ENCODE measurements around the gene CFAP99. TPM values are rescaled to one million over a fixed set of nuclear protein-coding genes. Genes with fewer than 3 reads are reported as not detected.
A peak's percentile ranks its signal among the peaks of the same experiment; 100 is the strongest.

Gene CFAP99
- total RNA-seq, 2 donors from 2014 or later = not detected

DNA sequence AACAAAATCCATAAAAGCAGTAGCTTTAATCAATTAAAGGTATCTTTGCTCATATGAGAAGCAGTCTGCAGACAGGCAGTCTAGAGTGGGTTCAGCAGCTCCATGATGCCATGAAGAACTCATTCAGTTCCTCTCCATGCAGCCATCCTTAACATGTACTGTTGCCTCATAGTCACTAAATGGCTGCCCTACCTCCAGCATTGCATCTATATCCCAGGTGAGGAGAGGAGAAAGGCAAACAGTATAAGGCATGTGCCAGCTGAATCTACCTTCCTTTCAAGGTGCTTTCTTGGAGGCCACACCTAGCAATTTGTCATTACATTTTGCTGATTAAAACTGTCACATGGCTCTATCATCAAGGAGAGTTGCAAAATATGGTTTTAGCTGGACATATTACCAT, 13.2 kb downstream of the CFAP99 start:
- no peak overlapping the region for H3K27ac Mint-ChIP-seq
- no peaks in the 10 kb centered on the region for H3K36me3 Mint-ChIP-seq (ENCODE audit: low read depth)
- Histone ChIP-seq H3K27me3 (ENCODE audit: control insufficient read depth, insufficient read depth, low read length, poor library complexity, severe bottlenecking) (no peaks in the 10 kb centered on the region), H3K9me3 (ENCODE audit: control insufficient read depth, low read length) (no peaks in the 10 kb centered on the region), H3K4me3 (ENCODE audit: low read length) (no peak overlapping the region), H3K36me3 (ENCODE audit: control insufficient read depth, insufficient read depth, low read length) (no peaks in the 10 kb centered on the region), H3K4me1 (ENCODE audit: control insufficient read depth, insufficient read depth, low read length) (no peaks in the 10 kb centered on the region), H3K27ac (ENCODE audit: low read depth, low read length) (no peak overlapping the region), H3K9ac (ENCODE audit: extremely low read depth, low read length, poor library complexity, severe bottlenecking) (no peak overlapping the region)
- H3K4me1 Mint-ChIP-seq = no peaks in the 10 kb centered on the region
- DNase-seq = no peak
- TF ChIP-seq, protein P1, sequence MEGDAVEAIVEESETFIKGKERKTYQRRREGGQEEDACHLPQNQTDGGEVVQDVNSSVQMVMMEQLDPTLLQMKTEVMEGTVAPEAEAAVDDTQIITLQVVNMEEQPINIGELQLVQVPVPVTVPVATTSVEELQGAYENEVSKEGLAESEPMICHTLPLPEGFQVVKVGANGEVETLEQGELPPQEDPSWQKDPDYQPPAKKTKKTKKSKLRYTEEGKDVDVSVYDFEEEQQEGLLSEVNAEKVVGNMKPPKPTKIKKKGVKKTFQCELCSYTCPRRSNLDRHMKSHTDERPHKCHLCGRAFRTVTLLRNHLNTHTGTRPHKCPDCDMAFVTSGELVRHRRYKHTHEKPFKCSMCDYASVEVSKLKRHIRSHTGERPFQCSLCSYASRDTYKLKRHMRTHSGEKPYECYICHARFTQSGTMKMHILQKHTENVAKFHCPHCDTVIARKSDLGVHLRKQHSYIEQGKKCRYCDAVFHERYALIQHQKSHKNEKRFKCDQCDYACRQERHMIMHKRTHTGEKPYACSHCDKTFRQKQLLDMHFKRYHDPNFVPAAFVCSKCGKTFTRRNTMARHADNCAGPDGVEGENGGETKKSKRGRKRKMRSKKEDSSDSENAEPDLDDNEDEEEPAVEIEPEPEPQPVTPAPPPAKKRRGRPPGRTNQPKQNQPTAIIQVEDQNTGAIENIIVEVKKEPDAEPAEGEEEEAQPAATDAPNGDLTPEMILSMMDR (conservative IDR thresholded peaks at IDR 0.05) = no peak
- no peak overlapping the region for H3K4me3 Mint-ChIP-seq
- peaks cover 7% of the 10 kb centered on the region for H3K27me3 Mint-ChIP-seq (ENCODE audit: insufficient read depth)
- no peaks in the 10 kb centered on the region for H3K9me3 Mint-ChIP-seq

DNA sequence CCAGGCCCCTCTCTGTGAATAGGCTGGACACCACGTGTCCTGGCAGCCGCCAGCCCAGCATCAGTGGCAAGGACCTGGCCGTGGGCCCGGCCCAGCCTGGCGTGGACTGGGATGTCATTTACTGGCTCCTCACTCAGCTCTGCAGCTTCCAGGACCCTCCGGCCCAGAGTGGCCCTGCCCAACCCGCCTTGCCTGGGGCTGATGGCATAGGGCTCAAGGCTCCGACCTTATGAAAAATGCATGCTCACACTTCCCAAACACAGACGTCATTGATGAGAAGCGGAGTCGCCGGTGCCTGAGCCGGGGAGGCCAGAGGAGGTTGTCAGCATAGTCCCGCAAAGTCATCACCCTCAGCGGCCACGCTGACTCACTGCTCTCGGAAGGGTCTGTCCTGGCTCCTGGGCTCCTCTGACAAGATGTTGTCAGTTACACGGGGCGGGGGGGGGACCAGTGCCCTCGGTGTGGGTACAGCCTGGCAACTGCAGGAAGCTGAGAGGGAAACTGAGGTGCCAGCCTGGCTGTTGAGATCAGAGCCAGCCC, 14.3 kb downstream of the CFAP99 start:
- H3K27ac Mint-ChIP-seq = no peak overlapping the region
- no peaks in the 10 kb centered on the region for H3K36me3 Mint-ChIP-seq (ENCODE audit: low read depth)
- H3K4me3 Mint-ChIP-seq = no peak overlapping the region
- H3K9ac ChIP-seq (ENCODE audit: extremely low read depth, low read length, poor library complexity, severe bottlenecking) = no peak overlapping the region
- TF ChIP-seq, protein P1 (conservative IDR thresholded peaks at IDR 0.05) = no peak
- H3K27me3 ChIP-seq (ENCODE audit: control insufficient read depth, insufficient read depth, low read length, poor library complexity, severe bottlenecking) = no peaks in the 10 kb centered on the region
- peaks cover 2% of the 10 kb centered on the region for H3K4me1 Mint-ChIP-seq
- H3K9me3 ChIP-seq (ENCODE audit: control insufficient read depth, low read length) = no peaks in the 10 kb centered on the region
- H3K9me3 Mint-ChIP-seq = no peaks in the 10 kb centered on the region
- peak; percentile 59 for DNase-seq
- no peak overlapping the region for H3K4me3 ChIP-seq (ENCODE audit: low read length)
- no peaks in the 10 kb centered on the region for H3K36me3 ChIP-seq (ENCODE audit: control insufficient read depth, insufficient read depth, low read length)
- H3K27me3 Mint-ChIP-seq (ENCODE audit: insufficient read depth) = peaks cover 7% of the 10 kb centered on the region
- H3K27ac ChIP-seq (ENCODE audit: low read depth, low read length) = no peak overlapping the region
- H3K4me1 ChIP-seq (ENCODE audit: control insufficient read depth, insufficient read depth, low read length) = no peaks in the 10 kb centered on the region
- WGBS, 2 experiments (ENCODE audit: insufficient coverage in 1 of 2, insufficient read length in 1 of 2) = 89 to 90% methylated on average over 16 to 20 of the region's 20 CpGs

DNA sequence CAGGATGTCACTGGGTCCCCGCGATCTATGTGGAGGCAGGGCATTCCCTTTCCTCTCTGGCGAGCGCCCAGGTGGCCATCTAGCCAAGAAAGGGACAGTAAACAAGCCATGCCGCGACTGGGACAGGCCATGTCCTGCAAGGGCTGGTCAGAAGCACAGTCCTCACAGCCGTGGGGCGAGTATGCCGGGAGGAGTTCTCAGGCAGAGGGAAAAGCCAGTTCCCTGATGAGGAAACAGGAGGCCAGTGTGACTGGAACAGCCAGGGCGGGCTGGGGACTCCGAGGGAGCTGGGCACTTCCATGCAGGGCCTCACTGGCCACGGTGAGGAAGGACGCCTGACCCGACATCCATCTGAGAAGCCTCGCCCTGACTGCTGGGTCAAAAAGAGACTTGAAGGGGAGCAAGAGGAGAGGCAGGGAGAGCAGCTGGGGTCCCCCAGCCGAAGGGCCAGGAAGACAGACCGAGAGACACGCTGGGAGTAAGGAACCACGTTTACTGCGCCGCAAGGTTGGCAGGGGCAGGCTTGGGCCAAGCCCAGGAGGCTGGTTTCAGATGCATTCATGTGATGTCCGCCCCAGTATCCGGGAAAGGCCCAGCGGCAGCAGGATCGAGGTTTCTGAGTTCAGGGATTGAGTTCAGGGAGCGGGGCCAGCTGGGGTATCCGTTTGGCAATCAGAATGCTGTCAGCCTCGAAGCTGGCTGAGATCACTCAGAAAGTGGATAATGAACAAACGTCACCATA, 15.0 kb downstream of the CFAP99 start:
- no peaks in the 10 kb centered on the region for H3K9me3 Mint-ChIP-seq
- peaks cover 7% of the 10 kb centered on the region for H3K27me3 Mint-ChIP-seq (ENCODE audit: insufficient read depth)
- H3K4me1 Mint-ChIP-seq = peaks cover 2% of the 10 kb centered on the region
- WGBS, 2 experiments (ENCODE audit: insufficient coverage in 1 of 2, insufficient read length in 1 of 2) = 89 to 91% methylated on average over 22 to 29 of the region's 29 CpGs
- H3K36me3 Mint-ChIP-seq (ENCODE audit: low read depth) = no peaks in the 10 kb centered on the region
- TF ChIP-seq, protein P1 (conservative IDR thresholded peaks at IDR 0.05) = no peak
- H3K36me3 ChIP-seq (ENCODE audit: control insufficient read depth, insufficient read depth, low read length) = no peaks in the 10 kb centered on the region
- no peak overlapping the region for H3K27ac Mint-ChIP-seq
- no peak overlapping the region for H3K27ac ChIP-seq (ENCODE audit: low read depth, low read length)
- peak; percentile 56 for DNase-seq
- no peak overlapping the region for H3K4me3 Mint-ChIP-seq
- H3K9ac ChIP-seq (ENCODE audit: extremely low read depth, low read length, poor library complexity, severe bottlenecking) = no peak overlapping the region
- H3K4me1 ChIP-seq (ENCODE audit: control insufficient read depth, insufficient read depth, low read length) = no peaks in the 10 kb centered on the region
- no peaks in the 10 kb centered on the region for H3K27me3 ChIP-seq (ENCODE audit: control insufficient read depth, insufficient read depth, low read length, poor library complexity, severe bottlenecking)
- no peak overlapping the region for H3K4me3 ChIP-seq (ENCODE audit: low read length)
- H3K9me3 ChIP-seq (ENCODE audit: control insufficient read depth, low read length) = no peaks in the 10 kb centered on the region
